ENCODE results near the gene OCA2. TPM values are rescaled to one million over a fixed set of nuclear protein-coding genes. Genes with fewer than 3 reads are reported as not detected.

OCA2 gene
- total RNA-seq, 4 donors from 2014 or later, result 0.17 to 1.2 (median 0.24) TPM

- no peaks in the 10 kb centered on the region for H3K27me3 ChIP-seq
- TF ChIP-seq CTCF (IDR thresholded peaks at IDR 0.05) (no peak), POLR2AphosphoS5 (IDR thresholded peaks at IDR 0.05) (no peak), EP300 (IDR thresholded peaks at IDR 0.05) (no peak), POLR2A (IDR thresholded peaks at IDR 0.05; ENCODE audit: low read depth) (no peak)
- 89% methylated on average over 7 of the region's 9 CpGs for WGBS
- H3K9me3 ChIP-seq, result no peaks in the 10 kb centered on the region
- H3K4me1 ChIP-seq, result no peaks in the 10 kb centered on the region
- H3K27ac ChIP-seq (replicated peaks in 1 of 4), result no peak overlapping the region
- intact Hi-C loops (cut with DNase I), result no loop called here
- no peak overlapping the region for H3K4me3 ChIP-seq
- no peaks in the 10 kb centered on the region for H3K36me3 ChIP-seq
- DNase-seq (ENCODE audit: extremely low spot score), result no peak
Measured at GRCh38 chr15:28006116-28006905, 92.8 kb downstream of the OCA2 start.

- no peaks in the 10 kb centered on the region for H3K27me3 ChIP-seq
- DNase-seq (ENCODE audit: extremely low spot score), result no peak
- no peak for TF ChIP-seq EP300 (IDR thresholded peaks at IDR 0.05)
- no peak for TF ChIP-seq POLR2A (IDR thresholded peaks at IDR 0.05; ENCODE audit: low read depth)
- no peak for TF ChIP-seq POLR2AphosphoS5 (IDR thresholded peaks at IDR 0.05)
- intact Hi-C loops (cut with DNase I), result no loop called here
- H3K9me3 ChIP-seq, result no peaks in the 10 kb centered on the region
- no peaks in the 10 kb centered on the region for H3K4me1 ChIP-seq
- 87% methylated on average over 10 of the region's 15 CpGs for WGBS
- no peaks in the 10 kb centered on the region for H3K36me3 ChIP-seq
- no peak overlapping the region for H3K4me3 ChIP-seq
- no peak overlapping the region for H3K27ac ChIP-seq (replicated peaks in 1 of 4)
Measured at GRCh38 chr15:28005004-28005527, 94.0 kb downstream of the OCA2 start.

GRCh38 chr15:28004143-28005003, 94.7 kb downstream of the OCA2 start:
- Histone ChIP-seq H3K27me3 (no peaks in the 10 kb centered on the region), H3K4me1 (no peaks in the 10 kb centered on the region), H3K4me3 (no peak overlapping the region), H3K27ac (replicated peaks in 1 of 4) (no peak overlapping the region), H3K36me3 (no peaks in the 10 kb centered on the region), H3K9me3 (no peaks in the 10 kb centered on the region)
- intact Hi-C loops (cut with DNase I), result no loop called here
- no peak for TF ChIP-seq POLR2A (IDR thresholded peaks at IDR 0.05; ENCODE audit: low read depth)
- no peak for TF ChIP-seq EP300 (IDR thresholded peaks at IDR 0.05)
- 83% methylated on average over 24 of the region's 24 CpGs for WGBS
- peak; percentile 88 for DNase-seq (ENCODE audit: extremely low spot score)

GRCh38 chr15:28003302-28004037, 95.6 kb downstream of the OCA2 start:
- Histone ChIP-seq H3K4me3 (no peak overlapping the region), H3K4me1 (no peaks in the 10 kb centered on the region), H3K27me3 (no peaks in the 10 kb centered on the region), H3K9me3 (no peaks in the 10 kb centered on the region), H3K36me3 (no peaks in the 10 kb centered on the region), H3K27ac (replicated peaks in 1 of 4) (no peak overlapping the region)
- 96% methylated on average over 56 of the region's 63 CpGs for WGBS
- DNase-seq (ENCODE audit: extremely low spot score), result peak; percentile 88
- intact Hi-C loops (cut with DNase I), result no loop called here
- TF ChIP-seq POLR2A (IDR thresholded peaks at IDR 0.05; ENCODE audit: low read depth) (no peak), CTCF (IDR thresholded peaks at IDR 0.05) (no peak), POLR2AphosphoS5 (IDR thresholded peaks at IDR 0.05) (no peak), EP300 (IDR thresholded peaks at IDR 0.05) (no peak)

- no peaks in the 10 kb centered on the region for H3K27me3 ChIP-seq
- DNase-seq (ENCODE audit: extremely low spot score), result peak; percentile 90
- 87% methylated on average over 10 of the region's 10 CpGs for WGBS
- TF ChIP-seq POLR2A (IDR thresholded peaks at IDR 0.05; ENCODE audit: low read depth), result no peak
- TF ChIP-seq CTCF (IDR thresholded peaks at IDR 0.05), result no peak
- TF ChIP-seq POLR2AphosphoS5 (IDR thresholded peaks at IDR 0.05), result no peak
- TF ChIP-seq EP300 (IDR thresholded peaks at IDR 0.05), result no peak
- H3K36me3 ChIP-seq, result no peaks in the 10 kb centered on the region
- H3K4me1 ChIP-seq, result no peaks in the 10 kb centered on the region
- no peak overlapping the region for H3K27ac ChIP-seq (replicated peaks in 1 of 4)
- no peaks in the 10 kb centered on the region for H3K9me3 ChIP-seq
- intact Hi-C loops (cut with DNase I), result no loop called here
- no peak overlapping the region for H3K4me3 ChIP-seq
Measured at GRCh38 chr15:28002867-28003266, 96.2 kb downstream of the OCA2 start.
